ENCODE results near the gene PCDHGA10.
A peak's percentile ranks its signal among the peaks of the same experiment; 100 is the strongest.
"Not testable (repeated sequence)": the region's sequence is repeated elsewhere in the genome, so short reads cannot be mapped to it uniquely, and the experiment has no call there.

PCDHGA10 gene

DNA sequence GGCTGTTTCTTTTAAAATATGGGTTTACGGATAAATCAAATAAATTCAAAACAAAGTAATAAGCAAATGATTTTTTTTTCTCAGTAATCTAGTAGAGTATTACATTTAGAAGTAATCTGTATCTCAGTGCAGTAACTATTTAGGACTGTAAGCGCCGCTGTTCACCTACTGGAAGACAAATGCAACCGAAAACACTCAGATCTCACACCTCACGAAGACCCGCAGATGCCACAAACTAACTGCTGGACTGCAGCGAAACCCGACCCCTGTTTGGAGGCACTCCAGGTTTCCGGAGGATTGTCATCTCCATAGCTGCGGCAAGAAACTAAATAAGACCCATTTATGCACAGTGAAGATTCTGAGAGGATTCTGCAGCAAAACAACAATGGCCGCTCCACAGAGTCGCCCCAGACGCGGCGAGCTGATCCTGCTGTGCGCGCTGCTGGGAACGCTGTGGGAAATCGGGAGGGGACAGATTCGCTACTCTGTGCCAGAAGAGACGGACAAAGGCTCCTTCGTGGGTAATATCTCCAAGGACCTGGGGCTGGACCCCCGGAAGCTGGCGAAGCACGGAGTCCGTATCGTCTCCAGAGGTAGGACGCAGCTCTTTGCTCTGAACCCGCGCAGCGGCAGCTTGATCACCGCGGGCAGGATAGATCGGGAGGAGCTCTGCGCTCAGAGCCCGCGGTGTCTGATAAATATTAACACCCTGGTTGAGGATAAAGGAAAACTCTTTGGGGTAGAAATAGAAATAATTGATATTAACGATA is 20.2 kb upstream of the PCDHGA10 start, which contains the start of gene PCDHGA8:
TSS of gene PCDHGA8 (plus strand) at position 205 of the 770 bp plus-strand sequence. CDS start at position 386, 181 bp downstream.
- no peak for DNase-seq

DNA sequence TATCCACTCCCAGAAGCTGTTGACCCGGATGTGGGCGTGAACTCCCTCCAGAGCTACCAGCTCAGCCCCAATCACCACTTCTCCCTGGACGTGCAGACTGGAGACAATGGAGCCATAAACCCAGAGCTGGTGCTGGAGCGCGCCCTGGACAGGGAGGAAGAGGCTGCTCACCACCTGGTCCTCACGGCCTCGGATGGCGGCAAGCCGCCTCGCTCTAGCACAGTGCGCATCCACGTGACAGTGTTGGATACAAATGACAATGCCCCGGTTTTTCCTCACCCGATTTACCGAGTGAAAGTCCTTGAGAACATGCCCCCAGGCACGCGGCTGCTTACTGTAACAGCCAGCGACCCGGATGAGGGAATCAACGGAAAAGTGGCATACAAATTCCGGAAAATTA is 19.5 kb upstream of the PCDHGA10 start:
- no peak for DNase-seq

DNA sequence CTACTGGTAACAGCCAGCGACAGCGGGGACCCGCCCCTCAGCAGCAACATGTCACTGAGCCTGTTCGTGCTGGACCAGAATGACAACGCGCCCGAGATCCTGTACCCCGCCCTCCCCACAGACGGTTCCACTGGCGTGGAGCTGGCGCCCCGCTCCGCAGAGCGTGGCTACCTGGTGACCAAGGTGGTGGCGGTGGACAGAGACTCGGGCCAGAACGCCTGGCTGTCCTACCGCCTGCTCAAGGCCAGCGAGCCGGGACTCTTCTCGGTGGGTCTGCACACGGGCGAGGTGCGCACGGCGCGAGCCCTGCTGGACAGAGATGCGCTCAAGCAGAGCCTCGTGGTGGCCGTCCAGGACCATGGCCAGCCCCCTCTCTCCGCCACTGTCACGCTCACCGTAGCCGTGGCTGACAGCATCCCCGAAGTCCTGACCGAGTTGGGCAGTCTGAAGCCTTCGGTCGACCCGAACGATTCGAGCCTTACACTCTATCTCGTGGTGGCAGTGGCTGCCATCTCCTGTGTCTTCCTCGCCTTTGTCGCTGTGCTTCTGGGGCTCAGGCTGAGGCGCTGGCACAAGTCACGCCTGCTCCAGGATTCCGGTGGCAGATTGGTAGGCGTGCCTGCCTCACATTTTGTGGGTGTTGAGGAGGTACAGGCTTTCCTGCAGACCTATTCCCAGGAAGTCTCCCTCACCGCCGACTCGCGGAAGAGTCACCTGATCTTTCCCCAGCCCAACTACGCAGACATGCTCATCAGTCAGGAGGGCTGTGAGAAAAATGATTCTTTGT is 18.2 kb upstream of the PCDHGA10 start:
- DNase-seq, result not testable (repeated sequence)

DNA sequence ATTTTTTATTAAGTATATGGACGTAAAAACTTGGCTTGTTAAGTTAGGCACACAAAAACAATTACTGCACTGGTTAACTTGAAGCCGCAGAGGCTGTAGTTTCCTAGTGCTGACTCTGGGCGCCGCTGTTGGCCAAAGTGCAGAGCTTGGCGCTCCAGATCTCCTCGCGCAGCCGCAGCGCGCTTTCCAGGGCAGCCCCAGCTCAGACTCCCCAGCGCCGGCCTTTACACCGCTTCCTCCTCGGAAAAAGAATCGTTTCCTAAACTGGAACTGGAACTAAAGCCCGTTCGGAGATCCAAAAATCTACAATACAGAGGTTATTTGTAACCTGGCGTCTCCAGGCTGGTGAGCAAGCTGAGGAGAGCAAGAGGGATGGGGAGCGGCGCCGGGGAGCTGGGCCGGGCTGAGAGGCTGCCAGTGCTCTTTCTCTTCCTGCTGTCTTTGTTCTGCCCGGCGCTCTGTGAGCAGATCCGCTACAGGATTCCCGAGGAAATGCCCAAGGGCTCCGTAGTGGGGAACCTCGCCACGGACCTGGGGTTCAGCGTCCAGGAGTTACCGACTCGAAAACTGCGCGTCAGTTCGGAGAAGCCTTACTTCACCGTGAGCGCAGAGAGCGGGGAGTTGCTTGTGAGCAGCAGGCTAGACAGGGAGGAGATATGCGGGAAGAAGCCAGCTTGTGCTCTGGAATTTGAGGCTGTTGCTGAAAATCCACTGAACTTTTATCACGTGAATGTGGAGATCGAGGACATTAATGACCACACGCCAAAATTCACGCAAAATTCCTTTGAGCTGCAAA is 14.8 kb upstream of the PCDHGA10 start, which contains the start of gene PCDHGB5:
TSS of gene PCDHGB5 (plus strand) at position 192 of the 796 bp plus-strand sequence. CDS start at position 373, 181 bp downstream.
- peak in 2 of 5 donors; percentile 18 to 24 for DNase-seq

DNA sequence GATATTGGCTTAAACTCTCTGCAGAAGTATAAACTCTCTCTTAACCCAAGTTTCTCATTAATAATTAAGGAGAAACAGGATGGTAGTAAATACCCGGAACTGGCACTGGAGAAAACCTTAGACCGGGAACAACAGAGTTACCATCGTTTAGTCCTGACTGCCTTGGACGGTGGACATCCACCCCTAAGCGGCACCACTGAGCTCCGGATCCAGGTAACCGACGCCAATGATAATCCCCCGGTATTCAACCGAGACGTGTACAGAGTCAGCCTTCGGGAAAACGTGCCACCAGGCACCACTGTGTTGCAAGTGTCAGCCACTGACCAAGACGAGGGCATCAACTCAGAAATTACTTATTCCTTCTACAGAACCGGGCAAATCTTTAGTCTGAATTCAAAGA is 14.2 kb upstream of the PCDHGA10 start:
- no peak for DNase-seq

DNA sequence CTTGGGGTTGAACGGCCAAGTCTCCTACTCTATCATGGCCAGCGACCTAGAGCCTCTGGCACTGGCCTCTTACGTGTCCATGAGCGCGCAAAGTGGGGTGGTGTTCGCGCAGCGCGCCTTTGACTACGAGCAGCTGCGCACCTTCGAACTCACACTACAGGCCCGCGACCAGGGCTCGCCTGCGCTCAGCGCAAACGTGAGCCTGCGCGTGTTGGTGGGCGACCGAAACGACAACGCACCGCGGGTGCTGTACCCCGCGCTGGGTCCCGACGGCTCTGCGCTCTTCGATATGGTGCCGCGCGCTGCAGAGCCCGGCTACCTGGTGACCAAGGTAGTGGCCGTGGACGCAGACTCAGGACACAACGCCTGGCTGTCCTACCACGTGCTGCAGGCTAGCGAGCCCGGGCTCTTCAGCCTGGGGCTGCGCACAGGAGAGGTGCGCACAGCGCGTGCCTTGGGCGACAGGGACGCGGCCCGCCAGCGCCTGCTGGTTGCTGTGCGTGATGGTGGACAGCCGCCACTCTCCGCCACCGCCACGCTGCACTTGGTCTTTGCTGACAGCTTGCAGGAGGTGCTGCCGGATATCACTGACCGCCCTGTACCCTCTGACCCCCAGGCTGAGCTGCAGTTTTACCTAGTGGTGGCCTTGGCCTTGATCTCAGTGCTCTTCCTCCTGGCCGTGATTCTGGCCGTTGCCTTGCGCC is 13.1 kb upstream of the PCDHGA10 start:
- no peak for DNase-seq

DNA sequence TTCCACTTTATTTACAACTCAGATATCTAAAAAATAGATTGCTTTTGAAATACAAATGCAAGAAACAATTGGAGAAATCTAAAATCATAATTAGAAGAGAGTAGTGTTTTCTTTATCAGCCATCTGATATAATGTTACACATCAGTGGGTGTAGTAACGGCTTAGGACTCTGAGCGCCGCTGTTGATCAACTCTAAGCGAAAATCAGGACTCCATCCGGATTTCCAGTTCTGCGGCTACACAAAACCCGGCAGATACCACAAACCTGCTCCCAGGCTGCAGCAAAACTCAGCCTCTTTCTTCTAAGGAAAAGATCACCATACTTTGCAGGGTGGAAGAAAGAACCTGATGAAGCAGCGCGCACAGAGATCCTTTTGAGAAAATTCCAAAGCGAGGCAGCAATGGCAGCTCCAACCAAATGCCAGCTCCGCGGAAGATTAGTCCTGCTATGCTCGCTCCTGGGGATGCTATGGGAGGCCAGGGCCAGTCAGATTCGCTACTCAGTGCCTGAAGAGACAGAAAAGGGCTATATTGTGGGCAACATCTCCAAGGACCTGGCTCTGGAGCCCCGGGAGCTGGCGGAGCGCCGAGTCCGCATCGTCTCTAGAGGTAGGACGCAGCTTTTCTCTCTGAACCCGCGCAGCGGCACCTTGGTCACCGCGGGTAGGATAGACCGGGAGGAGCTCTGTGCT is 10.1 kb upstream of the PCDHGA10 start, which contains the start of gene PCDHGA9:
TSS of gene PCDHGA9 (plus strand) at position 226 of the 691 bp plus-strand sequence. CDS start at position 401, 175 bp downstream.
- no peak for DNase-seq

DNA sequence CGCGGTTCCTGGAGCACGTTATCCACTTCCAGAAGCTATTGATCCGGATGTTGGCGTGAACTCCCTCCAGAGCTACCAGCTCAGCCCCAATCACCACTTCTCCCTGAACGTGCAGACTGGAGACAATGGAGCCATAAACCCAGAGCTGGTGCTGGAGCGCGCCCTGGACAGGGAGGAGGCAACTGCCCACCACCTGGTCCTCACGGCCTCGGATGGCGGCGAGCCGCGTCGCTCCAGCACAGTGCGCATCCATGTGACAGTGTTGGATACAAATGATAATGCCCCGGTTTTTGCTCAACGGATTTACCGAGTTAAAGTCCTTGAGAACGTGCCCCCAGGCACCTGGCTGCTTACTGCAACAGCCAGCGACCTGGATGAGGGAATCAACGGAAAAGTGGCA is 9.4 kb upstream of the PCDHGA10 start:
- DNase-seq, result no peak

DNA sequence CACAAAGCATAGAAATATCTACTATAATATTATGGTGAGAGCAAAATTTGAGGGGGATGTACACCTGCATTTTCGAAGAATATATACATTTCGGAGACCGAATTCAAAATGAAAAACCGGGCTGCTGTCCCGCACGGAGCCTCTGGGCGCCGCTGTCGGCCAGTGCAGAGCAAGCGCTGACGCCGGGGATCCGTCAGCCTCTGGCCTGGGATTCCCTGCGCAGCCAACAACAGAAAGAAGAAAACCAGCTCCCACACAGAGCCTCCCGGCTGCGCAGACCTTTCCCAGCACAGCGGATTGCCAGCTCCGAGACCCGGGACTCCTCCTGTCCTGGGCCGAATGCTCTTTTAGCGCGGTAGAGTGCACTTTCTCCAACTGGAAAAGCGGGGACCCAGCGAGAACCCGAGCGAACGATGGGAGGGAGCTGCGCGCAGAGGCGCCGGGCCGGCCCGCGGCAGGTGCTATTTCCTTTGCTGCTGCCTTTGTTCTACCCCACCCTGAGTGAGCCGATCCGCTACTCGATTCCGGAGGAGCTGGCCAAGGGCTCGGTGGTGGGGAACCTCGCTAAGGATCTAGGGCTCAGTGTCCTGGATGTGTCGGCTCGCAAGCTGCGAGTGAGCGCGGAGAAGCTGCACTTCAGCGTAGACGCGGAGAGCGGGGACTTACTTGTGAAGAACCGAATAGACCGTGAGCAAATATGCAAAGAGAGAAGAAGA is 4.8 kb upstream of the PCDHGA10 start, which contains the start of gene PCDHGB6:
TSS of gene PCDHGB6 (plus strand) at position 232 of the 716 bp plus-strand sequence. CDS start at position 414, 182 bp downstream.
- DNase-seq, result peak in 2 of 5 donors; percentile 23 to 25

DNA sequence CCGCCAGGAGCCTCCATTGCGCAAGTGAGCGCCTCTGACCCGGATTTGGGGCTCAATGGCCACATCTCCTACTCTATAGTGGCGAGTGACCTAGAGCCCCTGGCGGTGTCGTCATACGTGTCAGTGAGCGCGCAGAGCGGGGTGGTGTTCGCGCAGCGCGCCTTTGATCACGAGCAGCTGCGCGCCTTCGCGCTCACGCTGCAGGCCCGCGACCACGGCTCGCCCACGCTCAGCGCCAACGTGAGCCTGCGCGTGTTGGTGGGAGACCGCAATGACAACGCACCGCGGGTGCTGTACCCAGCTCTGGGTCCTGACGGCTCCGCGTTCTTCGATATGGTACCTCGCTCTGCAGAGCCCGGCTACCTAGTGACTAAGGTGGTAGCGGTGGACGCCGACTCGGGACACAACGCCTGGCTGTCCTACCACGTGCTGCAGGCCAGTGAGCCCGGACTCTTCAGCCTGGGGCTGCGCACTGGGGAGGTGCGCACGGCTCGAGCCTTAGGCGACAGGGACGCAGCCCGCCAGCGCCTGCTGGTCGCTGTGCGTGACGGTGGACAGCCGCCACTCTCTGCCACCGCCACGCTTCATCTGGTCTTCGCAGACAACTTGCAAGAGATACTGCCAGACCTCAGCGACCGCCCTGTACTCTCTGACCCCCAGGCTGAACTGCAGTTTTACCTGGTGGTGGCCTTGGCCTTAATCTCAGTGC is 3.0 kb upstream of the PCDHGA10 start:
- DNase-seq, result no peak

DNA sequence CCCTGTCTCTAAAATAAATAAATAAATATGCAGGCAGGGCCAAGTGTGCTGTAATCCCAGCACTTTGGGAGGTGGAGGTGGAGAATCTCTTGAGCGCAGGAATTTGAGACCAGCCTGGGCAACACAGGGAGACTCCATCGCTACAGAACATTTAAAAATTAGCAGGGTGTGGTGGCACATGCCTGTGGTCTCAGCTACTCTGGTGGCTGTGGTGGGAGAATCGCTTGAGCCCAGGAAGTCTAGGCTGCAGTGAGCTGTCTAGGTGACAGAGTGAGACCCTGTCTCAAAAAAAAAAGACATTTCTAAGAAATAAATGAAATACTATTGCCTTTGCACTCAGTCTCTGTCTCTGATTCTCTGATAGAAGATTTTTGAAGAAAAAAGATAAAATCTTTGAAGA is 1.2 kb upstream of the PCDHGA10 start:
- DNase-seq, result no peak

DNA sequence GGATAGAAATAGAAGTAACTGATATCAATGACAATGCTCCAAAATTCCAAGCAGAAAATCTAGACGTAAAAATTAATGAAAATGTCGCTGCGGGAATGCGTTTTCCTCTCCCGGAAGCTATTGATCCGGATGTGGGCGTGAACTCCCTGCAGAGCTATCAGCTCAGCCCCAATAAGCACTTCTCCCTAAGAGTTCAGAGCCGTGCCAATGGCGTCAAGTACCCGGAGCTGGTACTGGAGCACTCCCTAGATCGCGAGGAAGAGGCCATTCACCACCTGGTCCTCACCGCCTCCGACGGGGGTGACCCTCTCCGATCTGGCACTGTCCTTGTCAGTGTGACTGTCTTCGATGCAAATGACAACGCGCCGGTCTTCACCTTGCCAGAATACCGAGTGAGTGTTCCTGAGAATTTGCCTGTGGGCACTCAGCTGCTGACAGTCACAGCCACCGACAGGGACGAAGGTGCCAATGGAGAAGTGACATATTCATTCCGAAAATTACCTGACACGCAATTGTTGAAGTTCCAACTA is 818 bp downstream of the PCDHGA10 start:
- no peak for DNase-seq

DNA sequence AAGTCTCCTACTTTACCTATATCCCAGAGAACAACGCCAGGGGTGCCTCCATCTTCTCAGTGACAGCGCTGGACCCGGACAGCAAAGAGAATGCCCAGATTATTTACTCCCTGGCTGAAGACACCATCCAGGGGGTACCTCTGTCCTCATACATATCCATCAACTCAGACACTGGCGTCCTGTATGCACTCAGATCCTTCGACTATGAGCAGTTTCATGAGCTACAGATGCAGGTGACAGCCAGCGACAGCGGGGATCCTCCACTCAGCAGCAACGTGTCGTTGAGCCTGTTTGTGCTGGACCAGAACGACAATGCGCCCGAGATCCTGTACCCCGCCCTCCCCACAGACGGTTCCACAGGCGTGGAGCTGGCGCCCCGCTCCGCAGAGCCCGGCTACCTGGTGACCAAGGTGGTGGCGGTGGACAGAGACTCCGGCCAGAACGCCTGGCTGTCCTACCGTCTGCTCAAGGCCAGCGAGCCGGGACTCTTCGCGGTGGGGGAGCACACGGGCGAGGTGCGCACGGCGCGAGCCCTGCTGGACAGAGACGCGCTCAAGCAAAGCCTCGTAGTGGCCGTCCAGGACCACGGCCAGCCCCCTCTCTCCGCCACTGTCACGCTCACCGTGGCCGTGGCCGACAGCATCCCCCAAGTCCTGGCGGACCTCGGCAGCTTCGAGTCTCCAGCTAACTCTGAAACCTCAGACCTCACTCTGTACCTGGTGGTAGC is 1.9 kb downstream of the PCDHGA10 start:
- not testable (repeated sequence) for DNase-seq

DNA sequence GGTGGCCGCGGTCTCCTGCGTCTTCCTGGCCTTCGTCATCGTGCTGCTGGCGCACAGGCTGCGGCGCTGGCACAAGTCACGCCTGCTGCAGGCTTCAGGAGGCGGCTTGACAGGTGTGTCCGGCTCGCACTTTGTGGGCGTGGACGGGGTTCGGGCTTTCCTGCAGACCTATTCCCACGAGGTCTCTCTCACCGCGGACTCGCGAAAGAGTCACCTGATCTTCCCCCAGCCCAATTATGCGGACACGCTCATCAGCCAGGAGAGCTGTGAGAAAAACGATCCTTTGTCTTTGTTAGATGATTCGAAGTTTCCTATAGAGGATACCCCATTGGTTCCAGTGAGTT is 2.5 kb downstream of the PCDHGA10 start:
- DNase-seq, result not testable (repeated sequence)

DNA sequence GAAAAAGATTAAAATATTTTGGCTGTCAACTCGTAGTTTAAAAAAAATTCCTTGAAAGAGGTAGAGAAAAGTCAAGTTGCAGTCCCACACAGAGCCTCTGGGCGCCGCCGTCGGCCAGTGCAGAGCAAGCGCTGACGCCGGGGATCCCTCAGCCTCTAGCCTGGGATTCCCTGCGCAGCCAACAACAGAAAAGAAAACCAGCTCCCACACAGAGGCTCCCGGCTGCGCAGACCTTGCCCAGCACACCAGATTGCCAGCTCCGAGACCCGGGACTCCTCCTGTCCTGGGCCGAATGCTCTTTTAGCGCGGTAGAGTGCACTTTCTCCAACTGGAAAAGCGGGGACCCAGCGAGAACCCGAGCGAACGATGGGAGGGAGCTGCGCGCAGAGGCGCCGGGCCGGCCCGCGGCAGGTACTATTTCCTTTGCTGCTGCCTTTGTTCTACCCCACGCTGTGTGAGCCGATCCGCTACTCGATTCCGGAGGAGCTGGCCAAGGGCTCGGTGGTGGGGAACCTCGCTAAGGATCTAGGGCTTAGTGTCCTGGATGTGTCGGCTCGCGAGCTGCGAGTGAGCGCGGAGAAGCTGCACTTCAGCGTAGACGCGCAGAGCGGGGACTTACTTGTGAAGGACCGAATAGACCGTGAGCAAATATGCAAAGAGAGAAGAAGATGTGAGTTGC is 4.8 kb downstream of the PCDHGA10 start, which contains the start of gene PCDHGB7:
TSS of gene PCDHGB7 (plus strand) at position 184 of the 679 bp plus-strand sequence. CDS start at position 367, 183 bp downstream.
- DNase-seq, result peak in 2 of 5 donors; percentile 31 to 36

DNA sequence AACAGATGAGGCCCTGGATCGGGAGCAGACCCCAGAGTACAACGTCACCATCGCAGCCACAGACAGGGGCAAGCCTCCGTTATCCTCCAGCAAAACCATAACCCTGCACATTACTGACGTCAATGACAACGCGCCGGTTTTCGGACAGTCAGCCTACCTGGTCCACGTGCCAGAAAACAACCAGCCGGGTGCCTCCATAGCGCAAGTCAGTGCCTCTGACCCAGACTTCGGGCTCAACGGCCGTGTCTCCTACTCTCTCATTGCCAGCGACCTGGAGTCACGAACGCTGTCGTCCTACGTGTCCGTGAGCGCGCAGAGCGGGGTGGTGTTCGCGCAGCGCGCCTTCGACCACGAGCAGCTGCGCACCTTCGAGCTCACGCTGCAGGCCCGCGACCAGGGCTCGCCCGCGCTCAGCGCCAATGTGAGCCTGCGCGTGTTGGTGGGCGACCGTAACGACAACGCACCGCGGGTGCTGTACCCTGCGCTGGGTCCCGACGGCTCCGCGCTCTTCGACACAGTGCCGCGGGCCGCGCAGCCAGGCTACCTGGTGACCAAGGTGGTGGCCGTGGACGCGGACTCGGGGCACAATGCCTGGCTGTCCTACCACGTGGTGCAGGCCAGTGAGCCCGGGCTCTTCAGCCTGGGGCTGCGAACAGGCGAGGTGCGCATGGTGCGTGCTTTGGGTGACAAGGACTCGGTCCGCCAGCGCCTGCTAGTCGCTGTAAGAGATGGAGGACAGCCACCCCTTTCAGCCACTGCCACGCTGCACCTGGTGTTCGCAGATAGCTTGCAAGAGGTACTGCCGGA is 6.5 kb downstream of the PCDHGA10 start:
- DNase-seq, result no peak

DNA sequence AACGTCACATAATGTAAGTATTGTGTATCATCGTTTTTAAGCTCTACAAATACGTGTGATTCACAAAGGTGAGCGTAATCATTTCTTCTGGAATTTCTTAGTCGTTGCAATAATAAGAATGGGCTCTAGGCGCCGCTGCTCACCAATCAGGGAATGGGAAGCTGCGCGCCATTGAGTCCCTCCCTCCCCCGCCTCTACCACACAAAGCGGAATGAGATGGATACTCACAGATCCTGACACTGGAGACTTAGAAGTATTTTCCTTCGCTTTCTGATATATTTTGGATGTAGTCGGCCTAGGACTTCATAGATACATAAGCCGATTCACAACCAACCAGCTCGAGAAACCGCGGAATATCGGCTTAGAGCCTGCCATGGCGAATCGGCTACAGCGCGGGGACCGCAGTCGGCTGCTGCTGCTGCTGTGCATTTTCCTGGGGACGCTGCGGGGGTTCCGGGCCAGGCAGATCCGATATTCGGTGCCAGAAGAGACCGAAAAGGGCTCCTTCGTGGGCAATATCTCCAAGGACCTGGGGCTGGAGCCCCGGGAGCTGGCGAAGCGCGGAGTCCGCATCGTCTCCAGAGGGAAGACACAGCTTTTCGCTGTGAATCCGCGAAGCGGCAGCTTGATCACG is 8.2 kb downstream of the PCDHGA10 start, which contains the start of gene PCDHGA11:
TSS of gene PCDHGA11 (plus strand) at position 197 of the 634 bp plus-strand sequence. CDS start at position 374, 177 bp downstream.
- peak in 2 of 5 donors; percentile 27 to 35 for DNase-seq

Measured in T-helper 1 cell (primary cell).